Amniotic epithelial cell (primary cell): ENCODE data around the gene PDE6A.
"Not testable (repeated sequence)": the region's sequence is repeated elsewhere in the genome, so short reads cannot be mapped to it uniquely, and the experiment has no call there.

Experiments used
- DNase-seq: peaks from one replicate; pipeline ENCODE4 v3.0.0-alpha.2; 2010; ENCODE audit warnings: low read depth

Gene PDE6A

DNA sequence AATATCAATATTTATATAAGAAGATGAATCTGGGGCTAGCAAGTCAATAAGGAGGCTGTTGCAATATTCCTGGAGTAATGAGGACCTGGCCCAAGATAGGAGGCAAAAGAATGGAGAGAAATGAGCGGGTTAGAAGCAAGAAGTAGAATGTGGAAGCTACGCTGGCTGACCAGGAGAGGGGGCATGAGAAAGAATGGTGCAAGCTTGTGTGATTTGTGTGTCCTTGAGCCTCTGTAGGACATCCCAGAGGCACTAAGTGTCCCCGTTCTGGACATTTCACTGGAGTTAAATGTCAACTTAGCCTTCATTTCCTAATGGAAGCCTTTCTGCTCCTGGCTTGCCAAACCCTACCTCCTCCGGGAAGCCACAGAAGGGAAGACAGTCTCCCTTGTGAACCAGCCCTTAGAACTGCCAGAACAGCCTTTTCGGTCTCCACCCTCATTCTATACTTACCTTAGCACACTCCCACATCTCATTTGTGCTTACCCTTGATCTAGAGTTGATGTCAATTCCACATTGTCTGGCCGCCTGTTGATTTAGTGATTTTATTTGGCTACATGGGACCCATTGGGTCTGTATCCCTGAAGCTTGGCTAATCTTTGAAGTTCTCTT is 6.7 kb upstream of the PDE6A start:
- DNase-seq: no peak

DNA sequence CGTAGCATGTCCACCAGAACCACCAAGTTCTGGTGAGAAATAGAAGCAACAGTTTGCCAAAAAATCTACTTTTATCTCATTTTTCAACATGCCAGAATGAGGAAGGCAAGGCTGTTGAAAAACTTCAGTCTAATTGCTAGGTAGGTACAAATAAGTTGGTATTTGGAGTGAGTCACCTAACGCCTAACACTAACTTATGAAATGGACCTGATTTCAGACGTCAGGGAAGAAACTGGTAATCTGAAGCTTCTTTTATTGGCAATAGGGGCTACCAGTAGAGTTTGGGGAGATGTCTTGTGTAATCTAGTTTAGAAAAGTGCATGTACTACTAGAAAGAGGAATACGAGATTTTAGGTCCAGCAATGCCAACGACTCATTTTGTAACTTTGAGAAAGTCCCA is 4.4 kb upstream of the PDE6A start:
- no peak for DNase-seq

DNA sequence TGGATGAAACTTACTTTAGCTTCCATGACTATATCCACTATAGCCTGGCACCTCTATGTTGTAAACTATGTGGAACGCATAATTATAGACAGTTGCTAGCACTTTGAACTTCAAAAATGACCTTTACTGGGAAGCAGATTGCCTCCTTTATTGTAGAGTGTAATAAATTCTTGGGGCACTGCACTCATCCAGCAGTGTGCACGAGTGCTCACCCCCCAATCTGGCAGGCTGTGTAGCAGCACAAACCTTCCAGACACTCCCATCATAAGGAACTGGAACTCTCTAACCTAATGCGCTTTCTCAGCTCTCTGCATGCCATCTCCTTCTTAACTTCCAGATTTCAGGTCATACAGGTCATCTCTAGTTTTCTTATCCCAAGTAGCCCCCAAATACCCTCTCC is 1.5 kb upstream of the PDE6A start:
- no peak for DNase-seq

DNA sequence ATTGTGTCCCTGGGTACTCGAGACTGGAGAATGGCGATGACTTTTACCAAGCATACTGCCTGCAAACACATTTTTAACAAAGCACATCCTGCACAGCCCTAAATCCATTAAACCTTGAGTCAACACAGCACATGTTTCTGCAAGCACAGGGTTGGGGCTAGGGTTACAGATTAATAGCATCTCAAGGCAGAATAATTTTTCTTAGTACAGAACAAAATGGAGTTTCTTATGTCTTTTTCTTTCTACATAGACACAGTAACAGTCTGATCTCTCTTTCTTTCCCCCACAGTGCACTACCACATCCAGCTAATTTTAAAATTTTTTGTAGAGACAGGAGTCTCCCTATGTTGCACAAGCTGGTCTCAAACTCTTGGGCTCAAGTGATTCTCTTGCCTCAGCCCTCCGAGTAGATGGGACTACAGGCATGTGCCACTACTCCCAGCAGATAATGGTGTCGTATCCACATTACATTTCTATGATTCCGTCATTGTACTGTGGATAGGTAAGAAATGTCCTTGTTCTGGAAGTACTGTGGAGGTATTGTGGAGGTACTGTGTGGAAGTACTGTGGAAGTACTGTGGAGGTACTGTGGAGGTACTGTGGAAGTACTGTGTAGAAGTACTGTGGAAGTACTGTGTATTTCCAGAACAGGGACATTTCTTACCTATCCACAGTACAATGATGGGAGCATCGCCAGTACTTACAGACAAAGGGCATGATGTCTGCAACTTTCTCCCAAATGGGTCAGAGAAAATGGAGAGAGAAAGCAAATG is 1.2 kb downstream of the PDE6A start:
- DNase-seq: not testable (repeated sequence)

DNA sequence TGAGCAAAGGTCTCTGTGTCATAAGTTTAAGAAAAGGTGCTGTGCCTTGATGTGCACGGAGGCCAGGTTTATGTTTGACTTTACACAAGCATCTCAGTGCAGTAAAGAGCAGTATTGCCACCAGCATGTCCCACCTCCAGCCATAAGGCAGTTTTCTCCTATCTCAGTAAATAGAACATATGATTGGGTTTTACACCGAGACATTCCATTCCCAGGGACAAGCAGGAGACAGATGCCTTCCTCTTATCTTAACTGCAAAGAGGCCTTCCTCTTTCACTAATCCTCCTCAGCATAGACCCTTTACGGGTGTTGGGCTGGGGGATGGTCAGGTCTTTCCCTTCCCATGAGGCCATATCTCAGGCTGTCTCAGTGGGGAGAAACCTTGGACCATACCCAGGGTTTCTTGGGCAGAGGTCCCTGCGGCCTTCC is 1.8 kb downstream of the PDE6A start:
- not testable (repeated sequence) for DNase-seq

DNA sequence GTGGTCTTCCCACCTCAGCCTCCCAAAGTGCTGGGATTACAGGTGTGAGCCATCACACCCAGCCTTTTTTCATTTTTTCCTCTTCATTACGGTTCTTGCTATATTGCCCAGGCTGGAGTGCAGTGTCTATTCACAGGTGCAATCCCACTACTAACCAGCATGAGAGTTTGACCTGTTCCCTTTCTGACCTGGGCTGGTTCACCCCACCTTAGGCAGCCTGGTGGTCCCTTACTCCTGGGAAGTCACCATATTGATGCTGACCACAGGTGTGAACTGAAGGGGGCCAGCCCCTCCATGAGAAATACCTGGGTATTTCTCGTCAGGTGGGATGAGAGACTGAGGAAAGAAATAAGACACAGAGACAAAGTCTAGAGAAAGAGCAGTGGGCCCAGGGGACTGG is 2.4 kb downstream of the PDE6A start:
- no peak for DNase-seq

DNA sequence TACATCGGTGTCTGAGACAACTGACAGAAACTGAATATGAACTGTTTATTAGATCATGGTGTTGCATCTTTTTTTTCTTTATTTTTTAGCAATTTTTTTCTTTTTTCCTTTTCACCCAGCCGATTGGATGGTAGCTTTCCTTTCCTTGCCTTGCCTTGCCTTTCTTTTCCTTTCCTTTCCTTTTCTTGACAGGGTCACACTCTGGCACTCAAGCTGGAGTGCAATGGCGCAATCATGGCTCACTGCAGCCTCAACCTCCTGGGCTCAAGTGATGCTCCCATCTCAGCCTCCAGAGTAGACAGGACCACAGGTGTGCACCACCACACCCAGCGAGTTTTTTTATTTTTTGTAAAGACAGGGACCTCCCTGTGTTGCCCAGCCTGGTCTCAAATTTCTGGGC is 2.8 kb downstream of the PDE6A start:
- no peak for DNase-seq

DNA sequence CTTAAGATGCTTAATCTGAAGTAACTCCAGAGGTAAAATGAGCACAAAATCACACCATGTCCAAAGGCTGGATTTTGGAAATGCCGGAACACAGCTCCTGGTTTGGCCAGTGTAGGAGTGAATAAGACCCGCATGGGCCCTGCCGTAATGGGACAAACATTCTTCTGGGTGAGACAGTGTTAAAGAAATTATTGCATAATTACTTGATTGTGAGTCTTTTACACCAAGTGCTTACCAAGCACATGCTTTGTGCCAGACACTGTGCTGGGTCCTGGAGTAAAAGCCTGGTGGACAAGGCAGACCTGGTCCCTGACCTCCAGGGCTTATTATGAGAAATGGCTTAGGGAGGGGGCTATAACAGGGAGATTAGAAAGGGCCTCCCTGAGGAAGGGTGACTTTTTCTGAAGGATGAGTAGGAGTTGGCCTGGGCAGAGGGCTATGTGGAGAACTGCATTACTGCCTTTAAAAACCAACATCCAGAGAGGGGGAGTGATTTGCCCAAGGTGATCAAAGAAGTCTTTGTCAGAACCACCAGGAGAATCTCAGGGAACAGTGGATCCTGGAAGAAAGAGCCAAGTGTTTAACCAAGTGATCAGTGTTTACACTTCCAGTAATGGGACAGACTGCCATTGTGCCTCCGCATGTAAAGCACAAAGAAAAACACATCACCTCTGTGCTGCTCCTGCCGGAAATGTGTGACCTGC is 3.5 kb downstream of the PDE6A start:
- no peak for DNase-seq

DNA sequence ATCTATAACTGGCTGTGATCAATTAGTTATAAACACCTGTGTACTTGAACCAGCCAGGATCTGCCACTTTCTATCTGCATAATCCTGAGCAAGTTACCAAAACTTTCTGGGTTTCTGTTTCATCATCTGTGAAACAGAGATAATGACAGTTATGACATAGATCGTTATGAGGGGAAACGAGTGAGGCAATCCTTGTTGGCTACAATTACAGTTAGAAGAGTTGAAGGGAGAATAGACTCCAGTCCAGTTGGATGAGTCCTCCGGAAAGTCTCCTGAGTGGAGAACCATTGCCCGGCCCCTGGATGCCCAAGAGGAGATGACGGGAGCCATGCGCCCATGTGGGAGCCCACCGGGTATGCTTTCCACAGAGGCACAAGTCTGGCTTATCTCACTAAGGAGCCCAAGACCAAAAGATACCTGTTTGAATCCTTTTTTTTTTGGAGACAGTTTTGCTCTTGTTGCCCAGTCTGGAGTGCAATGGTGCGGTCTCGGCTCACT is 4.5 kb downstream of the PDE6A start:
- DNase-seq: peak; percentile 90

DNA sequence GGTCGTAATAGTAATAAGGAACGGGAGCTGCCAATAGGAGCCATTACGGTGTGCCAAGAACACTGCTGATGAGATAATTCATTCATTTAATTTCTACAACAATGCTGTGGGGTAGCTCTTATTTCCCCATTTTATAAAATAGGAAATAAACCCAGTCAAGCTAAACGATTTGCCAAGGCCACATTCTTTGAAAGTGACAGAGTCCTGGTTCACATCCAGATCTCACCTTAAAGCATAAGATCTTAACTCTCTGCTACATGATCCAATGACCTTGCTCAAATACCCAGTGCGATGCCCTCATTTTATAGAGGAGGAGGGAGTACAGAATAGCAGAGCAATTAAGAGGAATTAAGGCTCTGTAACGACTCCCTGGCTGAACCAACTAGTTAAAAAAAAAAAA is 5.0 kb downstream of the PDE6A start:
- no peak for DNase-seq

DNA sequence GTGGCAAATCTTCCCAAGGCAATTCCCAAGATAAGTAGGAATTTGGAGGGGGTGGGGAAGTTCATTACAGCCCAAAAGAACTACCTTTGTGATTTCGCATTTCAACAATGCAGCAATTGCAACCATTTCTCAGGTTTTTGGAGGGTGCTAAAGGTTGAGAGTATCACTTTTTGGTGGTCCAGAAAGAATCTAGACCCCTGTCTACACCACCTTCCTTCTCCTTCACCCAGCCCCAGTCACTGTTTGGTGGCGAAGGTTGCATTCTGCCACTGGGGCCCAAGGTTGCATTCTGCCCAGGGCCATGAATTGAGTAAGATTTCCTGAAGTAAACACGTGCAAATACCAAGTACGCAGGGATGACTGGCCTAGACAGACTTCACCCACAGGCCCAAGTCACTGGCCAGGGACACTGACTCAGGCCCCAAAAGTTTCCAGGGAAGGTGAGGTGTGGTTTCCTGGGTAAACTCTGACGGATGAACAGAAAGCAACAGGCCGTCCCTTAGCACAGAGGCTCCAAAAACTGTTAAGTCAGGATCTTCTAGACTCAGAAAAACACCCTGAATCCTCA is 5.7 kb downstream of the PDE6A start:
- peak; percentile 80 for DNase-seq

DNA sequence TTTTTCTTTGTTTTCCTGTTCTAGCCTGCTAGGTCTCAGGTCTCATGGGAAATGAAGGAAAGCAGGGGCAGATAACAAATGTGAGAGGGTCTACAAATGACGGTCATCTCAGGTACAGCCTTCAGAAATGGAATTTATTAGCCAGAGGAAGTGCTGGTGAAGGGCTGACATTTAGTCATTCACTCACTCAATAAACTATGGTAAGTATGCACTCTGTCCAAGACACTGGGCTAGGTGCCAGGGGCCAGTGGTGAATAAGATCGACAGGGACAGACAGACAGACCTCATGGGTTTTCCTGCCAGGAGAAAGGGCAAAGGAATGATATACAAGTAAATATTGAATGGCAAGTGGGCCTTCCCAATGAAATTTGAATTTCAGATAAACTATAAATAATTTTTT is 6.3 kb downstream of the PDE6A start:
- peak; percentile 74 for DNase-seq

DNA sequence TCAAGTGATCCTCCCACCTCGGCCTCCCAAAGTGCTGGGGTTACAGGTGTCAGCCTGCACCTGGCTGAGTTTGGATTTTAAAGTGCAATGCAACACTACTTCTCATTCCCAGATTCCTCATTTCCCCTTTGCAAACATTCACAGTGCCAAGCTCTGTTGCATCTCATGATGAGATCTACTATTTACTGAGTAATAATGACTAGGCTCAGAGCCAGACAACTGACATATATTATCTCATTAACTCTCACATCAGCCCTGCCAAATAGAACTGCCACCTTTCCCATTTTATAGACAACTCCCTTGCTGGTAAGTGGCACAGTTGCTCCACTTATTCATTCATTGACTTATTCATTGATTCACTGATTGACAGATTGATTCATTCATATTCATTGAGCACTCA is 7.0 kb downstream of the PDE6A start:
- DNase-seq: peak; percentile 37

DNA sequence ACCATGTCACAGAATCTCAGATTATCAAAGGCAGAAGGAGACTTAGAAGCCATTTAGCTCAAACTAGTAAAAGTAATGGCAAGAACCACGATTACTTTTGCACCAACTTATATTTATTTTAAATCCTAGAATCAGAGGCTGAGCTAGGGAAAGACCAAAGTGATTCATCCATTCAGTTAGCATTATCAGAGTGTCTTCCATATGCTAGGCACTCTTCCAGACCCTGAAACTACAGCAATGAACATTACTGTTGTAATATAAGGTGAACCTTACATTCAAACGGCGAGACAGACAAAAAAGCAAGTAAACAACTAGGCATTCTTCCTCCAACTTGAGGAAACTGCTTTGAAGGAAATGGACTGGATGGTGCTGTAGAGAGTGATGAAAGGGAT is 7.9 kb downstream of the PDE6A start:
- no peak for DNase-seq

DNA sequence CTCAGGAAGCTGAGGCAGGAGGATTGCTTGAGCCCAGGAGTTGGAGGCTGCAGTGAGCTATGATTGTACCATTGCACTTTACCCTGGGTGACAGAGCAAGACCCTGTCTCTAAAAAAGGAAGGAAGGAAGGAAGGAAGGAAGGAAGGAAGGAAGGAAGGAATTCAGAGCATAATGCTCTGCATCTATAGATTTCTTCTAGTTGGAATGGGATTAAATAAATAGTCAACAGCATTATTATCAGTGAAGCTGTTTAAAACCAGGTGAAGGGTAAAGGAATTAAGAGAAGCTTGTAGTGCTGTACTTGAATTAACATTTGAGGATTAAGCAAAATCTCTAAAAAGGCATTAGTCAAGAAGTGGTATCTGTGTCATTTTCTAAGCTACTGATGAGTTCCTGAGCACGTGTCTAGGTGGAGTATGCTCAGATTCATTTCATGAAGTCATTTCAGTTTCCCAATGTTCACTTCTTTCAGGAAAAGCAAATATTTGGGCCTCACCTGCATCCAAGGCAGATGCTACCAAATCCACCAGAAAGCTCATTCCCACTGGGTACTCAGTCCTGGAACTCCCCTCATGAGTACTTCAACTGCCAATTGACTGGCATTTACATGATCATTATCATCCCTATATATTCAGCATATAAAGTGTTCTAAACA is 8.4 kb downstream of the PDE6A start:
- DNase-seq: no peak

DNA sequence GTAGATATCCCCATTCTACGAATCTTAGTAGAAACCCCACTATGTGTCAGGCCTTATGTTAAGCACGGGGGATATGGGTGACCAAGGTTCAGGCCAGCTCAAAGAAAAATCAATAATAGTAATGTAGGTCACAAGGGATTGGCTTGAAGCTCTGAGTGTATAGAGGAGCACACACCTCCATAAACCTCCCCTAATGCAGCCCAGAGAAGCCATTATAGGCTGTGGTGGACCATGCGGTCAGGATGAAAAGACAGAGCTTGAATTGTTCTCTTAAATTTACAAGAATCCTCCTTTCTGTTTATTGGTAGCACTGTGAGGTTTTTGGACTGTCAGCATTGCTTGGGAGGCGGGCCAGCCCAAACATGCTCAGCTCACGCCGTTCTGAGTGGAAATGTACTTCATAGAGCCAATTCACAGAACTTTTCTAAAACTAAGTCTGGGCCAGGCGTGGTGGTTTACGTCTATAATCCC is 9.1 kb downstream of the PDE6A start:
- DNase-seq: no peak

DNA sequence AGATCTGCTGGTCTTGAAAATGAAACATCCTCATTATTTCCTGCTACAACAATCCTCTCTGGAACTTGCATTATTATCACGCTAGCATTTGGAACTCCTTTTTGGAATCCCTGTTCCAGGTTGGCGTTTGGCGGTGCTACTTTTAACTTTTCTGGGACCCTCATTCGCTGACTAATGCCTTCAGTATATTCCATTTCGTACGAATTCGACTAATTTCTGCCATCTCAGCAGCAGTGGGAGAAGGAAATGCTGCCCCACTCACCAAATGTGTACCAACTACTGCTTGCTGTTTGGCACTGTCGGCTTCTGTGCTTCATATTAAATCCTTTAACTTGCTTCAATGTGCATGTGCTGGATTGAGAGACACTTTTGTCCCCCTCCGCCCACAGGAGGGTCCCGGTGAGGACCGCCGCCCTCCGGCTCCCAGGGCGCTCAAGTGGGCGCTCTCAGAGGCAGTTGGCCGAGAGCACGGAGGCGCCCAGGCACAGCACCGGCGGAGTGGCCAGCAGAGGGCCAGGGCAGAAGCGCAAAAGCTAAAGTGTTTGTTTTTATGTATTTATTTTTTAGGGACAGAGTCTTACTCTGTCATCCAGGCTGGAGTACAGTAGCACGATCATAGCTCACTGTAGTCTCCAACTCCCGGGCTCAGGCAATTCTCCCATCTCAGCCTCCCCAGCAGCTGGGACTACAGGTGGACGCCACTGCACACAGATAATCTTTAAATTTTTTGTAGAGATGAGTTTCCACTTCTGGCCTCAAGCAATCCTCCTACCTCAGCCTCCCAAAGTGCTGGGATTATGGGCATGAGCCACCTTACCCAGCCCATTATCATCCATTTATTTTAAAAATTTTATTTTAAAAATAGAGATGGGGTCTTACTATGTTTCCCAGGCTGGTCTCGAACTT is 11.9 kb downstream of the PDE6A start:
- no peak for DNase-seq

DNA sequence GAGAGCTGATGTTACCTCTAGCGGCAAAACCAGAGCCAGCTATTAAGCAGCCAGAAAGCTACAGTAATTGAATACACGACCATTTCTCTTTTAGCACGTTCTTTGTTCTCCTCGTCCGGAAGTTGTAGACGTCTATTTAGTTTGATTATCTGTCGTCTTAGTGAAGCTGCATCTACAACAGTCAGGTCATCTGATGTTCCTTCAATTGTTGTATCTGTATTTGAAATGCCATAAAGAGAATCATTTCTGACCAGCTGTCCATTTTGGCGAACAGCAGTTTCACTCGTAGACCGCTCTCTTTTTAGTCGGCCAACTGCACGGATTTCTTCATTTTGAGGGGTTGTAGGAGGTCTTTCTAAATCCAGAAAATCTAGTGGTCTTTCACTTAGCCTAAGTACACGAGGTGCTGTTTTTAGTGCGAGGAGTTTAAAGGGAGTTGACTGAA is 12.6 kb downstream of the PDE6A start:
- no peak for DNase-seq

DNA sequence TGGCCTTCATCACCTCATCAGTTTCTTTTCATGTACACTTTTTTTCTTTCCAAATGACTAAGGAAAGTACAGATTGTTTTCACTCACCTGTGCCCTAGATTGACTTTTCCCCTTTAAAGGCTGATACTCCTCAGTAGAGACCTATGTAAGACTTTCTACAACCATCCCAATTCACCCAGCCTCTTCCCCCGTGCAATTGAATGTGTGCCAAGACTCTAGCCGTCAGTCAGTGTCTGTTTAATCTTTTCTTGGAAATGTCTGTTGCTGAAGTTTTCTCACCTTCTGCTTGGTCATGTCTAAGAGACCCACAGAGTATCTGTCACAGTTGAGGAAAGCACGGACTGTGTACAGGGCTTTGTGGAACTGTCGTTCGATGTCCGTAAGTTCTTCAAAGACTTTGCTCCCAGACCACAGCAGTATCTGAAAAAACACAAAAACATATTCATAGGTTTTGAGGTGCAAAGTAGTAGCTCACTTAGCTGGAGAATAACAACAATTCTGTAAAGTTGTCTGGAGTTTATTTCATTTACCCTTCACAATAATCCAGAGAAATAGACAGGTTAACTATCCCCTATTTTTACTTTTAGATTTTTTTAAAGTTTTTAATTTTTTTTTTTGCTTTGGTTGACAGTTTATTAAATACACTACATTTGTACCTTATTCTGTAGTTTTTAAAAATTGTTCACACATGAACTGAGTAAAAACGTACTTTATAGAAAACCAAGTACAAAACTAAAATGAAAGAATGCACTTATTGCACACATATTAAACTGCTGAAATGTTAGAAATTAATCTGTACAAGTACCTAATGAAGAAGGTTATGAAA is 13.6 kb downstream of the PDE6A start:
- no peak for DNase-seq
